GM21825 (cell line): ENCODE data around the gene CTDSPL.
"Not testable (repeated sequence)": the region's sequence is repeated elsewhere in the genome, so short reads cannot be mapped to it uniquely, and the experiment has no call there.

ENCODE experiments used
- ATAC-seq: cut with Tn5 transposase; IDR thresholded peaks from one replicate; pipeline ENCODE4 v1.9.1; 2021; ENCODE audit warnings: mild to moderate bottlenecking, moderate library complexity; ENCODE audit not compliant: unreplicated experiment

The CTDSPL gene

GRCh38 chr3:37963635-37964034 is 102.0 kb downstream of the CTDSPL start:
- ATAC-seq: no peak

GRCh38 chr3:37964146-37964545 is 102.5 kb downstream of the CTDSPL start:
- ATAC-seq: no peak

GRCh38 chr3:37964716-37965115 is 103.0 kb downstream of the CTDSPL start:
- ATAC-seq: no peak

- ATAC-seq: no peak
Observed at GRCh38 chr3:37967260-37967881, 105.7 kb downstream of the CTDSPL start.

GRCh38 chr3:37968199-37968598 is 106.5 kb downstream of the CTDSPL start:
- no peak for ATAC-seq

- no peak for ATAC-seq
Observed at GRCh38 chr3:37968813-37969595, 107.3 kb downstream of the CTDSPL start.

GRCh38 chr3:37969596-37970100 is 108.0 kb downstream of the CTDSPL start:
- ATAC-seq: no peak

- no peak for ATAC-seq
Observed at GRCh38 chr3:37970802-37971201, 109.1 kb downstream of the CTDSPL start.

GRCh38 chr3:37971467-37971866 is 109.8 kb downstream of the CTDSPL start:
- no peak for ATAC-seq

GRCh38 chr3:37972056-37972455 is 110.4 kb downstream of the CTDSPL start:
- not testable (repeated sequence) for ATAC-seq

GRCh38 chr3:37973246-37974054 is 111.8 kb downstream of the CTDSPL start:
- ATAC-seq: no peak

- peak; percentile 82 for ATAC-seq
Observed at GRCh38 chr3:37974121-37975083, 112.7 kb downstream of the CTDSPL start.

- ATAC-seq: no peak
Observed at GRCh38 chr3:37979541-37980461, 118.1 kb downstream of the CTDSPL start.

GRCh38 chr3:37980462-37981347 is 119.0 kb downstream of the CTDSPL start:
- no peak for ATAC-seq

GRCh38 chr3:37981348-37981664 is 119.6 kb downstream of the CTDSPL start:
- ATAC-seq: no peak

GRCh38 chr3:37982331-37982730 is 120.7 kb downstream of the CTDSPL start:
- no peak for ATAC-seq

- no peak for ATAC-seq
Observed at GRCh38 chr3:37984051-37984450, 122.4 kb downstream of the CTDSPL start.

GRCh38 chr3:37984596-37984995 is 122.9 kb downstream of the CTDSPL start:
- ATAC-seq: no peak
